ENCODE measurements around the gene KIAA1671. TPM values are rescaled to one million over a fixed set of nuclear protein-coding genes. Genes with fewer than 3 reads are reported as not detected.

KIAA1671 gene
- total and polyA plus RNA-seq, 2 of the 4 experiments (the other 2 are of a cell fraction), result 0.02 TPM; not detected in 1

GRCh38 chr22:24947881-24948280 is 4.6 kb upstream of the KIAA1671 start:
- H4K5ac ChIP-seq (ENCODE audit: low read depth, low read length), result no peak overlapping the region
- BruUV-seq (replicated peaks), result no TSS peak
- no peak overlapping the region for H3K4ac ChIP-seq (ENCODE audit: low read depth, low read length)
- no peaks in the 10 kb centered on the region for H3K9me3 ChIP-seq (ENCODE audit: control insufficient read depth, insufficient read depth, low read length)
- ATAC-seq (ENCODE audit: low read depth) (no peak), DNase-seq (no peak)
- H3K9ac ChIP-seq (ENCODE audit: low read depth, low read length), result no peak overlapping the region
- no peak overlapping the region for H2BK120ac ChIP-seq (ENCODE audit: low read depth, low read length)
- no peaks in the 10 kb centered on the region for H3K9me1 ChIP-seq (ENCODE audit: insufficient read depth, low read length)
- no peak for TF ChIP-seq RFX5 (IDR thresholded peaks at IDR 0.05; ENCODE audit: low read depth, low read length)
- no peak for TF ChIP-seq MXI1 (IDR thresholded peaks at IDR 0.05; ENCODE audit: borderline replicate concordance, low read depth, low read length)
- TF ChIP-seq CTCF (conservative IDR thresholded peaks at IDR 0.05; ENCODE audit: low read depth, low read length), result no peak
- TF ChIP-seq RAD21 (IDR thresholded peaks at IDR 0.05; ENCODE audit: low read length), result no peak
- no peak for TF ChIP-seq MAFK (IDR thresholded peaks at IDR 0.05; ENCODE audit: low read depth, low read length)
- no peak for TF ChIP-seq POLR2A (IDR thresholded peaks at IDR 0.05; ENCODE audit: low read depth, low read length)
- TF ChIP-seq BHLHE40 (IDR thresholded peaks at IDR 0.05; ENCODE audit: low read depth, low read length), result no peak
- TF ChIP-seq SMC3 (IDR thresholded peaks at IDR 0.05; ENCODE audit: low read depth, low read length), result no peak
- no peak for TF ChIP-seq USF2 (IDR thresholded peaks at IDR 0.05; ENCODE audit: low read depth, low read length)
- TF ChIP-seq NFE2L2 (IDR thresholded peaks at IDR 0.05; ENCODE audit: low read depth, low read length), result no peak
- no peak for TF ChIP-seq FOS (IDR thresholded peaks at IDR 0.05; ENCODE audit: low read depth, low read length)
- TF ChIP-seq CEBPB (IDR thresholded peaks at IDR 0.05; ENCODE audit: low read depth, low read length), result no peak
- no peak for TF ChIP-seq CHD1 (IDR thresholded peaks at IDR 0.05; ENCODE audit: low read depth, low read length)
- TF ChIP-seq MAZ (IDR thresholded peaks at IDR 0.05; ENCODE audit: borderline replicate concordance, low read depth, low read length), result no peak
- TF ChIP-seq ELK1 (IDR thresholded peaks at IDR 0.05; ENCODE audit: borderline replicate concordance, low read depth, low read length), result no peak
- TF ChIP-seq RCOR1 (IDR thresholded peaks at IDR 0.05; ENCODE audit: insufficient replicate concordance, low read length), result no peak
- no peak overlapping the region for H3K4me2 ChIP-seq (ENCODE audit: low read depth, low read length)
- no peak overlapping the region for H2AK5ac ChIP-seq (ENCODE audit: low read depth, low read length)
- ChIA-PET CTCF (interaction anchor here (0.6 to 1.1 kb wide), 2 partner anchors 11 to 12 kb away, joined by 3 read pairs; no protein-coding TSS in a partner anchor), POLR2A (ENCODE audit: unreplicated experiment) (no interaction called here)
- no peaks in the 10 kb centered on the region for H4K20me1 ChIP-seq (ENCODE audit: insufficient read depth, low read length)
- H3K36me3 ChIP-seq (ENCODE audit: control insufficient read depth, insufficient read depth, low read length), result no peaks in the 10 kb centered on the region
- no peak overlapping the region for H3K27ac ChIP-seq (ENCODE audit: insufficient read depth, low read length)
- no peaks in the 10 kb centered on the region for H3K4me1 ChIP-seq (ENCODE audit: control insufficient read depth, insufficient read depth, low read length)
- no peak overlapping the region for H3K14ac ChIP-seq (replicated peaks; ENCODE audit: low read depth, low read length)
- no peak overlapping the region for H2AFZ ChIP-seq (replicated peaks; ENCODE audit: low read length, poor library complexity)
- no peak overlapping the region for H3K4me3 ChIP-seq (ENCODE audit: insufficient read depth, low read depth, low read length)
- no peak overlapping the region for H2BK5ac ChIP-seq (ENCODE audit: low read depth, low read length, poor library complexity, severe bottlenecking)
- H3K23ac ChIP-seq (ENCODE audit: low read depth, low read length), result no peak overlapping the region
- H3K79me1 ChIP-seq (ENCODE audit: low read depth in 1 of 2, low read length in 2 of 2), result no peaks in the 10 kb centered on the region
- H4K8ac ChIP-seq (ENCODE audit: low read depth in 2 of 2, low read length in 2 of 2), result no peak overlapping the region
- in situ Hi-C loops (cut with MboI; ENCODE audit: low sequenced_read_pairs) (loop anchor here (10.0 kb wide), 1 partner anchor 97 kb away; no protein-coding TSS in a partner anchor), dilution Hi-C loops (cut with HindIII; ENCODE audit: low sequenced_read_pairs, unreplicated experiment) (no loop called here), intact Hi-C loops (cut with micrococcal nuclease) (no loop called here)
- 35% methylated on average over 12 of the region's 12 CpGs; no CpG with 5 or more reads in 1 of the 2 experiments for WGBS, 2 experiments (ENCODE audit: extremely low coverage in 2 of 2, insufficient read length in 1 of 2)
- H3K56ac ChIP-seq (ENCODE audit: extremely low read depth, insufficient read depth, low read length), result no peak overlapping the region
- H4K91ac ChIP-seq (ENCODE audit: insufficient read depth, low read depth, low read length), result no peak overlapping the region
- H3K27me3 ChIP-seq (ENCODE audit: control insufficient read depth, insufficient read depth, low read length), result peaks cover 5% of the 10 kb centered on the region
- H3K18ac ChIP-seq (ENCODE audit: low read depth, low read length), result no peak overlapping the region
- no peak overlapping the region for H2BK15ac ChIP-seq (ENCODE audit: low read depth, low read length)
- peak overlapping the region; percentile 42 for H2AK9ac ChIP-seq (replicated peaks; ENCODE audit: low read depth, low read length, poor library complexity)
- no peak overlapping the region for H2BK20ac ChIP-seq (ENCODE audit: low read depth, low read length)
